Measurements from ENCODE around the gene ZNF341. TPM values are rescaled to one million over a fixed set of nuclear protein-coding genes. Genes with fewer than 3 reads are reported as not detected.

The ZNF341 gene
- total and polyA plus RNA-seq, 9 of the 15 experiments (the other 6 are each of a cell fraction or from before 2014, with no cell fraction given): 0.08 to 2.6 (median 1.0) TPM

GRCh38 chr20:33811776-33812151, 80.0 kb downstream of the ZNF341 start (continued):
- TF ChIP-seq TOE1 (IDR thresholded peaks at IDR 0.05; ENCODE audit: borderline replicate concordance) (0 out of 2 replicates have a peak, but pooled peaks have one; percentile 35), TOE1 (CRISPR knock-in tag; IDR thresholded peaks at IDR 0.05; ENCODE audit: borderline replicate concordance, low read depth) (no peak), UBTF (IDR thresholded peaks at IDR 0.05; ENCODE audit: borderline replicate concordance in 1 of 2, low read depth in 2 of 2, low read length in 2 of 2) (no peak), SMAD3 (CRISPR knock-in tag; conservative IDR thresholded peaks at IDR 0.05) (no peak), ZNF436 (CRISPR knock-in tag; IDR thresholded peaks at IDR 0.05) (no peak), RBM34 (IDR thresholded peaks at IDR 0.05; ENCODE audit: borderline replicate concordance, insufficient read depth, low read length) (no peak), CCNT2 (IDR thresholded peaks at IDR 0.05; ENCODE audit: borderline replicate concordance, extremely low read depth, insufficient read length, low read depth, low read length) (no peak), ZBTB26 (CRISPR knock-in tag; IDR thresholded peaks at IDR 0.05) (0 out of 2 replicates have a peak, but pooled peaks have one; percentile 71), SIN3A (IDR thresholded peaks at IDR 0.05; ENCODE audit: borderline replicate concordance in 2 of 2, control insufficient read depth in 1 of 2, low read depth in 2 of 2, low read length in 2 of 2) (no peak), SMARCC2 (IDR thresholded peaks at IDR 0.05; ENCODE audit: low read depth) (no peak), HNRNPUL1 (IDR thresholded peaks at IDR 0.05; ENCODE audit: low read length) (no peak), JUN (IDR thresholded peaks at IDR 0.05; ENCODE audit: borderline replicate concordance, low read depth, low read length) (no peak), JUN (CRISPR knock-in tag; IDR thresholded peaks at IDR 0.05; ENCODE audit: borderline replicate concordance) (no peak), ZSCAN32 (CRISPR knock-in tag; IDR thresholded peaks at IDR 0.05) (no peak), HDAC6 (IDR thresholded peaks at IDR 0.05; ENCODE audit: low read depth, low read length) (no peak), HMBOX1 (IDR thresholded peaks at IDR 0.05) (no peak), NKRF (IDR thresholded peaks at IDR 0.05; ENCODE audit: borderline replicate concordance) (peak; percentile 76), THRB (CRISPR knock-in tag; conservative IDR thresholded peaks at IDR 0.05) (peak; percentile 76)

Measured in K562 (cell line).